Muscle of back (tissue), 13 donors: ENCODE results near the gene TAS2R43. TPM values are rescaled to one million over a fixed set of nuclear protein-coding genes. Genes with fewer than 3 reads are reported as not detected.
A peak's percentile ranks its signal among the peaks of the same experiment; 100 is the strongest.
"Not testable (repeated sequence)": the region's sequence is repeated elsewhere in the genome, so short reads cannot be mapped to it uniquely, and the experiment has no call there.

ENCODE experiments used
- DNase-seq, 3 donors: peaks; one replicate each; pipeline versions ENCODE4 v3.0.0 to v3.0.0-alpha.2; 2013
- long read RNA-seq, 9 donors: transcript quantifications; one replicate each; lab custom pipeline, GENCODE V29; 2026
- polyA plus RNA-seq, 10 donors: library from polyadenylated mRNA; unstranded; fragments of 120-200 nt; gene quantifications; one replicate each; pipeline ENCODE4 v1.2.1, GENCODE V29; 2013; ENCODE audit not compliant: insufficient read length in 10 of 10

The TAS2R43 gene
- under 1 TPM in 5 of 10 donors, not detected in 5; 0.22 to 0.44 (median 0.30) TPM for polyA plus RNA-seq
- long read RNA-seq, donor 1, result 0 reads
- long read RNA-seq, donor 2, result 0 reads
- long read RNA-seq, donor 3, result 0 reads
- long read RNA-seq, donor 4, result 0 reads
- long read RNA-seq, donor 5, result 0 reads
- long read RNA-seq, donor 6, result 0 reads
- long read RNA-seq, donor 7, result 0 reads
- long read RNA-seq, donor 8, result 0 reads
- long read RNA-seq, donor 9, partial matches to known transcripts, result 0 of 1 reads
- long read RNA-seq, donor 9, other reads (novel, unspliced or antisense), result 0 of 1 reads

- no peak for DNase-seq
Observed at GRCh38 chr12:11092128-11092527, at the start of gene TAS2R43. Gene TAS2R43 (minus strand): TSS chr12:11092313. CDS start chr12:11092229, 84 bp downstream.

GRCh38 chr12:11136075-11136474 is 44.0 kb upstream of the TAS2R43 start:
- DNase-seq, result no peak

GRCh38 chr12:11134305-11134704 is 42.2 kb upstream of the TAS2R43 start, which contains the start of gene TAS2R30:
Gene TAS2R30 (minus strand): TSS chr12:11134644. CDS start chr12:11134244, 400 bp downstream.
- no peak for DNase-seq

GRCh38 chr12:11133816-11134215 is 41.7 kb upstream of the TAS2R43 start:
- DNase-seq, result no peak

- no peak for DNase-seq
Observed at GRCh38 chr12:11133162-11133561, 41.0 kb upstream of the TAS2R43 start.

- DNase-seq, result peak in 1 of 3 donors; percentile 5
Observed at GRCh38 chr12:11130999-11131398, 38.9 kb upstream of the TAS2R43 start.

GRCh38 chr12:11130382-11130781 is 38.3 kb upstream of the TAS2R43 start:
- no peak for DNase-seq

GRCh38 chr12:11114130-11114529 is 22.0 kb upstream of the TAS2R43 start:
- not testable (repeated sequence) for DNase-seq

GRCh38 chr12:11111213-11111612 is 19.1 kb upstream of the TAS2R43 start:
- not testable (repeated sequence) for DNase-seq

GRCh38 chr12:11108862-11109261 is 16.7 kb upstream of the TAS2R43 start:
- DNase-seq, result no peak

- no peak for DNase-seq
Observed at GRCh38 chr12:11107719-11108118, 15.6 kb upstream of the TAS2R43 start.

GRCh38 chr12:11106288-11106687 is 14.2 kb upstream of the TAS2R43 start:
- no peak for DNase-seq

GRCh38 chr12:11105546-11105945 is 13.4 kb upstream of the TAS2R43 start:
- DNase-seq, result no peak

GRCh38 chr12:11094910-11095309 is 2.8 kb upstream of the TAS2R43 start:
- not testable (repeated sequence) for DNase-seq

- DNase-seq, result no peak
Observed at GRCh38 chr12:11089246-11089645, 2.9 kb downstream of the TAS2R43 start.

- DNase-seq, result no peak
Observed at GRCh38 chr12:11085419-11085818, 6.7 kb downstream of the TAS2R43 start.

- no peak for DNase-seq
Observed at GRCh38 chr12:11081987-11082386, 10.1 kb downstream of the TAS2R43 start.

GRCh38 chr12:11078246-11078645 is 13.9 kb downstream of the TAS2R43 start:
- no peak for DNase-seq

GRCh38 chr12:11075642-11076041 is 16.5 kb downstream of the TAS2R43 start:
- DNase-seq, result no peak

- DNase-seq, result no peak
Observed at GRCh38 chr12:11071414-11071813, 20.7 kb downstream of the TAS2R43 start.

- no peak for DNase-seq
Observed at GRCh38 chr12:11070999-11071398, 21.1 kb downstream of the TAS2R43 start.

- DNase-seq, result no peak
Observed at GRCh38 chr12:11069854-11070365, 22.2 kb downstream of the TAS2R43 start.

- DNase-seq, result peak; percentile 27 to 63 (median 29)
Observed at GRCh38 chr12:11067514-11067913, 24.6 kb downstream of the TAS2R43 start.

GRCh38 chr12:11062194-11062593 is 29.9 kb downstream of the TAS2R43 start, which contains the start of gene TAS2R46:
Gene TAS2R46 (minus strand): TSS chr12:11062294. CDS start chr12:11062294, 0 bp downstream.
- not testable (repeated sequence) for DNase-seq
